C4-2B (cell line): ENCODE data around the gene AANAT.

Experiments used
- H3K27ac ChIP-seq: fragments of 450-650 bp; 2 replicates; pipeline ENCODE4 v1.5.1; 2017
- ZFX ChIP-seq: fragments of 450-650 bp; IDR thresholded peaks from 2 replicates; pipeline ENCODE4 v1.6.1; 2017
- TF ChIP-seq, protein P1 (sequence below): fragments of 450-650 bp; conservative IDR thresholded peaks from 2 replicates; pipeline ENCODE4 v1.5.1; 2017; ENCODE audit warnings: mild to moderate bottlenecking

The AANAT gene

DNA sequence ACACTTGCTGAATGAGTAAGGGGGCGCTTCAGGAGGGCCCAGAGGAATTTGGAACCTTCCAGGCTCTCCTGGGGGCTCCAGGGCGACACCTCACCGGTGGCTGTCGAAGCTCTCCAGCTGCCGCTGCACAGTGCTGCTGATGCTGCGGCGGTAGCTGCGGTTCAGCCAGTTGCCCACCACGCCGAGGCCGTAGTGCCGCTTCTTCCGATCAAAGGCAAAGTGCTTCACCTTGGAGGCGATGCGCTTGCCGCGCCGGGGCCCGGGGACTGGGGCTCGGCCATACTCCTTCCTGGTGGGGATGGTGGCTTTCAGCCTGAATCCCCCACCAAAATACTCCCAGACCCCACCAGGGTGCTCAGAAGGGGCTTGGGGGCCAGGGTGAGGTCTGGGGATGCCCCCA, 9.3 kb downstream of the AANAT start:
- no peak for TF ChIP-seq ZFX
- TF ChIP-seq, protein P1, sequence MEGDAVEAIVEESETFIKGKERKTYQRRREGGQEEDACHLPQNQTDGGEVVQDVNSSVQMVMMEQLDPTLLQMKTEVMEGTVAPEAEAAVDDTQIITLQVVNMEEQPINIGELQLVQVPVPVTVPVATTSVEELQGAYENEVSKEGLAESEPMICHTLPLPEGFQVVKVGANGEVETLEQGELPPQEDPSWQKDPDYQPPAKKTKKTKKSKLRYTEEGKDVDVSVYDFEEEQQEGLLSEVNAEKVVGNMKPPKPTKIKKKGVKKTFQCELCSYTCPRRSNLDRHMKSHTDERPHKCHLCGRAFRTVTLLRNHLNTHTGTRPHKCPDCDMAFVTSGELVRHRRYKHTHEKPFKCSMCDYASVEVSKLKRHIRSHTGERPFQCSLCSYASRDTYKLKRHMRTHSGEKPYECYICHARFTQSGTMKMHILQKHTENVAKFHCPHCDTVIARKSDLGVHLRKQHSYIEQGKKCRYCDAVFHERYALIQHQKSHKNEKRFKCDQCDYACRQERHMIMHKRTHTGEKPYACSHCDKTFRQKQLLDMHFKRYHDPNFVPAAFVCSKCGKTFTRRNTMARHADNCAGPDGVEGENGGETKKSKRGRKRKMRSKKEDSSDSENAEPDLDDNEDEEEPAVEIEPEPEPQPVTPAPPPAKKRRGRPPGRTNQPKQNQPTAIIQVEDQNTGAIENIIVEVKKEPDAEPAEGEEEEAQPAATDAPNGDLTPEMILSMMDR = no peak
- no peak overlapping the region for H3K27ac ChIP-seq

DNA sequence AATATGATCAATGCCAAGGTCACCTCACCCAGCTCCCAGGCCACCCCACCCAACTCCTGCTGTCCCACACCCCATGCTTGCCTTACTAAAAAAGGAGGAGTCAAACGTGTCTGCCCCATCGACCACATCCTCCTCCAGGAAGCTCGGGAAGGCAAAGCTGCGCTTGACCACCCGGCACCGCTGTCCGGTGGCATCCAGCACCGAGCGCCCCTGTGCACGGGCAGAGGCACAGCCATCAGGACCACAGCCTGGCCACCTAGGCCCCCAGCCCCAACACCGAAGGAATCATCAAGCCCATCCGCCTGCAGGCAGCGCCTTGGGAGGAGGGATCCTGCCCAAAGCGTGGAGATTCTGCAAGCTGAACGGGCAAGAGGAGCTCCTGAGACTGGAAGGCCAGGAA, 10.2 kb downstream of the AANAT start:
- TF ChIP-seq, protein P1 = no peak
- no peak for TF ChIP-seq ZFX
- H3K27ac ChIP-seq = no peak overlapping the region

DNA sequence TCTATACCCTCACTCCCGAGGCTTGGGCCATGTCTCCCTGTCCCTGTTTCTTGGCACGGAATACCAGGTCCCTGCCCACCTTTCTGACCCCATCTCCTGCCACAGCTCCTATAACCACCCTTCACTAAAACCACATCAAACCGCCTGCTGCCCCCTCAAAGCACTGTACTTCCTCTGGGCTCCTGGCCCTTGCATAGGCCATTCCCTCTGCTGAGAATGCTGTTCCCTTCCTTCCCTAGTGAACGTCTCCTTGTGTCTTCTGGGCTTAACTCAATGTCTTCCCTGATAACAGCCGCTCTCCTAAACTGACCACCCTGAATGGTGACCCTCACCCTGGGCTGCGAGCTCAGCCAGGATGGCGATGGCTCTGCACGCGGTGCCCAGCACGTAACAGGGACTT, 10.7 kb downstream of the AANAT start:
- no peak overlapping the region for H3K27ac ChIP-seq
- no peak for TF ChIP-seq ZFX
- TF ChIP-seq, protein P1 = no peak

DNA sequence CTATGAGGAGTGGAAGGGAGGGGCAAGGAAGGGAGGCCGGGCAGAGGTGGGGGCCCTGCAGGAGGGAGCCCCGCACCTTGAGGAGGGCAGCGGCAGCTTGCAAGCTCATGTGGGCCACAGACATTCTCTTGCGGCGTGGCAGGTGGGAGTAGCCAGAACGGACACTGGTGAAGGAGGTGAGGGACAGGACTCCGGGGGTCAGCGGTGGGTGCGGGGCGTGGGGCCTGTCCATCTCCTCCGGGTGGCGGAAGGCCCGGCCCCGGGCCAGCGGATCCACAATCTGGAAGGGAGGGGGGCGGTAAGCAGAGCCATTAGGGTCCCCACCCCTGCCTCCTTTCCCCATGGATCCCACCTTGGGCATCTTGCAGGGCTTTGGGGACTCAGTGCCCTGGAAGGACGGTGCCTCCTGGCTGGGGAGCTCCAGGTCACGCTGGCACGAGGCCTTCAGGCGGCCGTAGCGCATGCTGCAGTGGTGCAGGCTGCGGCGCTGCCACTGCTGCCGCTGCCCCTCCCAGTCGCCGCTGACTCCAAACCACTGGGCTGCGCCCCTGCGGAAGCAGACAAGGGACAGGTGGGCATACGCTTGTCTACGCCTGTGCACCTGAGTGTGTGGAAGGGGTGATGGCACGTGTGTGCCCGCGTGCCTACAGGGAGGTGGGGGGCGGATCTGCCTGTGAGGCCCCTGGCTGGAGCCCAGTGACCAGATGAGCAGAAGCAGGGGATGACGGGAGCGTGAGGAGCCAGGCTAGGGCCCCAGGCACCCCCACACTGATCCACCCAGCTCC, 11.5 kb downstream of the AANAT start:
- TF ChIP-seq ZFX = no peak
- TF ChIP-seq, protein P1 = no peak
- H3K27ac ChIP-seq = no peak overlapping the region

DNA sequence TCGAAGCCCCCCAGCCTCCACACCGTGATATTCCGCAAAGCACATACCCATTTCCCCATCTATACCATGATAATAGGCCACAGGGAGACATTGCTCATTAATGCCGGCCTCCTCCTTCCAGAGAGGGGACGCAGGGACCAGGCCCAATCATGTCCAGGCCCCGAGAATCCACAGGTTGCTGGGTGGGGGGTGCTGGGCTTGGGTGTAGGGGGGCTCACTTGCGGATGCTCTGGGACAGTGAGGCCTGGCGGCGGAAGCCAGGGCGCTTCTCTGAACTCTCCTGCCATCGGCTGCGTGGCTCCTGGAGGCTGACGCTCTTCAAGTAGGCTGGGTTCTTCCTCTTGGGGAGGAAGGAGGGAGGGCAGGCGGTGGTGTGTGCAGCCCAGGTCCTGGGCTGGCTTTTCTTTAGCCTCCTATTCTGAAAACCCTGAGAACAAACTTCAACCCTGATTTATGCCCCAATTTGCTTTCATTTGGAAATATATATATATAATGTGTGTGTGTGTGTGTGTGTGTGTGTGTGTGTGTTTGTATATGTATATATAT, 12.2 kb downstream of the AANAT start:
- no peak overlapping the region for H3K27ac ChIP-seq
- no peak for TF ChIP-seq ZFX
- TF ChIP-seq, protein P1 = no peak

DNA sequence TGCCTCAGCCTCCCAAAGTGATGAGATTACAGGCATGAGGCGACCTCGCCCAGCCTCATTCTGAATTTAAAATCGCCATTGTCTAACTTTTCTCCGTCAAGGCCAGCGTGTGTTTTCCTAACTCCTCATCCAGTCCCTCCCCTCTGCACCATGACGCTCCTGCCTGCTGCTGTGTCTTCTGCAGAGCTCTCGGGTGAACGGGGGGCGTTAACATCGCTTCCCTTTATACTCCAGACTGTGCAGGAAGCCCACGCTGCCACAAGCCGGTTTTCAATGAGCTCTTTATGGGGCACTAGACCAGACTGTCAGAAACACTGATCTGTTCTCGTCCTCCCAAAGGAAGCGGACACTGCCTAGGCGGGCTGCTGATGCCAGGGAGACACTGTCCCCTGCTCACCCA, 13.2 kb downstream of the AANAT start:
- TF ChIP-seq, protein P1 = no peak
- no peak for TF ChIP-seq ZFX
- no peak overlapping the region for H3K27ac ChIP-seq

DNA sequence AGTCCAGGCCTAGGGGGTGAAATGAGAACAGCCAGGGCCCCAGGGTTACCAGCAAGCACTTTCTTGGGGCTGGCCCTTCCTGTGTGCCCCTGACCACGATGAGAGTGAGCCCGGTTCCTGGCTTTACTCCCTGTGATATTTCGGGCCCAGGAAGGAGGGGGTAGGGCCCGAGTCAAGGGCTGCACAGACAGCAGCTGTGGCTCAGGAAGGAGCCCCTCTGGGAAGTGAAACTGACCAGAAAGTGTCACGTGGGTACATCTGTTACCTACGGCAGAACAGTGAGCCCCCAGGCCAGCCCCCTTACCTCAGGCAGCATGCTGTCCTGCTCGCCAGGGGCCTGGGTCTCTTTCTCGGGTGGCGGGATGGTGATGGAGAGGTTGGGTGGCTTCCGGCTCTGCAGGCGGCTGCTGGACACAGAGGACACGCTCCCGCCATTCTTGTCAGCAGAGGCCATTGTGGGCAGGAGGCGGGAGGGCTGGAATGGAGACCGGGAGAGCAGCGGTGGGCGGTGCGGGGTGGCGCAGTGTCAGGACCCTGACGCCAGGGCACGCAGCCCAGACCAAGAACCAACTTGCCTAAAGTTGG, 13.8 kb downstream of the AANAT start:
- TF ChIP-seq, protein P1 = no peak
- no peak for TF ChIP-seq ZFX
- H3K27ac ChIP-seq = no peak overlapping the region
